ENCODE results near the gene CFAP119.

The CFAP119 gene

GRCh38 chr16:30756781-30757100, 5.1 kb downstream of the CFAP119 start:
- no peak for DNase-seq
- WGBS (ENCODE audit: extremely low coverage, insufficient coverage, low lambda C conversion rate): no CpG with 5 or more reads among the region's 13 CpGs
- H3K36me3 ChIP-seq (ENCODE audit: control insufficient read depth, insufficient read depth, low read length): peaks cover 10% of the 10 kb centered on the region

GRCh38 chr16:30755955-30756780, 5.7 kb downstream of the CFAP119 start:
- H4K8ac ChIP-seq (ENCODE audit: low read depth, low read length): no peak overlapping the region
- H3K4me1 ChIP-seq (ENCODE audit: control insufficient read depth, low read depth, low read length): no peaks in the 10 kb centered on the region
- no peaks in the 10 kb centered on the region for H3K27me3 ChIP-seq (ENCODE audit: insufficient read depth, low read length, poor library complexity)
- H2BK15ac ChIP-seq (replicated peaks; ENCODE audit: low read depth): no peak overlapping the region
- no peak overlapping the region for H2BK120ac ChIP-seq (ENCODE audit: low read depth, low read length)
- H2BK5ac ChIP-seq (ENCODE audit: low read length): no peak overlapping the region
- peaks cover 4% of the 10 kb centered on the region for H3K79me1 ChIP-seq (ENCODE audit: low read length)
- no peak for DNase-seq
- no peaks in the 10 kb centered on the region for H3K79me2 ChIP-seq (ENCODE audit: control insufficient read depth, insufficient read depth, low read length)
- WGBS (ENCODE audit: extremely low coverage, insufficient coverage, low lambda C conversion rate): no CpG with 5 or more reads among the region's 20 CpGs
- peaks cover 14% of the 10 kb centered on the region for H3K36me3 ChIP-seq (ENCODE audit: control insufficient read depth, insufficient read depth, low read length)
- H4K5ac ChIP-seq (ENCODE audit: low read length): no peak overlapping the region
- no peak overlapping the region for H3K27ac ChIP-seq (ENCODE audit: low read depth, low read length)
- no peak overlapping the region for H3K4me2 ChIP-seq (ENCODE audit: low read length)
- no peak overlapping the region for H2AK5ac ChIP-seq (ENCODE audit: low read length)
- no peak overlapping the region for H3K23ac ChIP-seq (ENCODE audit: low read length)
- no peak overlapping the region for H3K18ac ChIP-seq (ENCODE audit: low read length)
- H3K4me3 ChIP-seq (ENCODE audit: low read length): no peak overlapping the region
- no peak overlapping the region for H3K56ac ChIP-seq (ENCODE audit: low read length)
- no peak overlapping the region for H3K4ac ChIP-seq (ENCODE audit: low read depth, low read length)
- no peak overlapping the region for H3K9ac ChIP-seq (ENCODE audit: low read length)

More at GRCh38 chr16:30756781-30757100, 5.1 kb downstream of the CFAP119 start:
- no peak overlapping the region for H2BK120ac ChIP-seq (ENCODE audit: low read depth, low read length)
- no peak overlapping the region for H3K9ac ChIP-seq (ENCODE audit: low read length)
- H3K4ac ChIP-seq (ENCODE audit: low read depth, low read length): no peak overlapping the region
- no peak overlapping the region for H3K56ac ChIP-seq (ENCODE audit: low read length)
- no peak overlapping the region for H3K27ac ChIP-seq (ENCODE audit: low read depth, low read length)
- H2BK15ac ChIP-seq (replicated peaks; ENCODE audit: low read depth): no peak overlapping the region
- no peak overlapping the region for H3K4me3 ChIP-seq (ENCODE audit: low read length)
- H2AK5ac ChIP-seq (ENCODE audit: low read length): no peak overlapping the region
- no peak overlapping the region for H4K5ac ChIP-seq (ENCODE audit: low read length)
- no peaks in the 10 kb centered on the region for H3K79me2 ChIP-seq (ENCODE audit: control insufficient read depth, insufficient read depth, low read length)
- H3K4me1 ChIP-seq (ENCODE audit: control insufficient read depth, low read depth, low read length): no peaks in the 10 kb centered on the region
- no peaks in the 10 kb centered on the region for H3K79me1 ChIP-seq (ENCODE audit: low read length)
- H3K18ac ChIP-seq (ENCODE audit: low read length): no peak overlapping the region
- H3K4me2 ChIP-seq (ENCODE audit: low read length): no peak overlapping the region
- no peak overlapping the region for H2BK5ac ChIP-seq (ENCODE audit: low read length)
- no peak overlapping the region for H3K23ac ChIP-seq (ENCODE audit: low read length)
- no peak overlapping the region for H4K8ac ChIP-seq (ENCODE audit: low read depth, low read length)
- H3K27me3 ChIP-seq (ENCODE audit: insufficient read depth, low read length, poor library complexity): no peaks in the 10 kb centered on the region

GRCh38 chr16:30753596-30753995, 8.3 kb downstream of the CFAP119 start:
- no peak overlapping the region for H3K9ac ChIP-seq (ENCODE audit: low read length)
- no peak for DNase-seq
- no peak overlapping the region for H3K18ac ChIP-seq (ENCODE audit: low read length)
- H3K27me3 ChIP-seq (ENCODE audit: insufficient read depth, low read length, poor library complexity): no peaks in the 10 kb centered on the region
- peaks cover 20% of the 10 kb centered on the region for H3K79me2 ChIP-seq (ENCODE audit: control insufficient read depth, insufficient read depth, low read length)
- H3K4me2 ChIP-seq (ENCODE audit: low read length): no peak overlapping the region
- H2BK5ac ChIP-seq (ENCODE audit: low read length): no peak overlapping the region
- H3K4ac ChIP-seq (ENCODE audit: low read depth, low read length): no peak overlapping the region
- peaks cover 3% of the 10 kb centered on the region for H3K4me1 ChIP-seq (ENCODE audit: control insufficient read depth, low read depth, low read length)
- peaks cover 17% of the 10 kb centered on the region for H3K79me1 ChIP-seq (ENCODE audit: low read length)
- no peak overlapping the region for H4K5ac ChIP-seq (ENCODE audit: low read length)
- H2BK120ac ChIP-seq (ENCODE audit: low read depth, low read length): no peak overlapping the region
- H3K56ac ChIP-seq (ENCODE audit: low read length): no peak overlapping the region
- no peak overlapping the region for H2BK15ac ChIP-seq (replicated peaks; ENCODE audit: low read depth)
- H3K4me3 ChIP-seq (ENCODE audit: low read length): no peak overlapping the region
- H3K23ac ChIP-seq (ENCODE audit: low read length): no peak overlapping the region
- no CpG with 5 or more reads among the region's 4 CpGs for WGBS (ENCODE audit: extremely low coverage, insufficient coverage, low lambda C conversion rate)
- no peak overlapping the region for H4K8ac ChIP-seq (ENCODE audit: low read depth, low read length)
- no peak overlapping the region for H2AK5ac ChIP-seq (ENCODE audit: low read length)
- H3K27ac ChIP-seq (ENCODE audit: low read depth, low read length): peak overlapping the region; percentile 3
- H3K36me3 ChIP-seq (ENCODE audit: control insufficient read depth, insufficient read depth, low read length): peaks cover 14% of the 10 kb centered on the region

GRCh38 chr16:30750876-30751465, 10.9 kb downstream of the CFAP119 start:
- no CpG with 5 or more reads among the region's 20 CpGs for WGBS (ENCODE audit: extremely low coverage, insufficient coverage, low lambda C conversion rate)

GRCh38 chr16:30750201-30750600, 11.7 kb downstream of the CFAP119 start:
- no peak overlapping the region for H3K27ac ChIP-seq (ENCODE audit: low read depth, low read length)
- DNase-seq: no peak
- H3K18ac ChIP-seq (ENCODE audit: low read length): no peak overlapping the region
- H2AK5ac ChIP-seq (ENCODE audit: low read length): no peak overlapping the region
- H3K9ac ChIP-seq (ENCODE audit: low read length): no peak overlapping the region
- peaks cover 20% of the 10 kb centered on the region for H3K79me2 ChIP-seq (ENCODE audit: control insufficient read depth, insufficient read depth, low read length)
- H3K79me1 ChIP-seq (ENCODE audit: low read length): peaks cover 17% of the 10 kb centered on the region
- H3K36me3 ChIP-seq (ENCODE audit: control insufficient read depth, insufficient read depth, low read length): peaks cover 13% of the 10 kb centered on the region
- no peak overlapping the region for H3K4ac ChIP-seq (ENCODE audit: low read depth, low read length)
- H4K5ac ChIP-seq (ENCODE audit: low read length): no peak overlapping the region
- H3K4me2 ChIP-seq (ENCODE audit: low read length): no peak overlapping the region
- H2BK15ac ChIP-seq (replicated peaks; ENCODE audit: low read depth): no peak overlapping the region
- H2BK5ac ChIP-seq (ENCODE audit: low read length): no peak overlapping the region
- no peak overlapping the region for H2BK120ac ChIP-seq (ENCODE audit: low read depth, low read length)
- H3K23ac ChIP-seq (ENCODE audit: low read length): no peak overlapping the region
- H3K4me1 ChIP-seq (ENCODE audit: control insufficient read depth, low read depth, low read length): peaks cover 3% of the 10 kb centered on the region
- no peak overlapping the region for H3K56ac ChIP-seq (ENCODE audit: low read length)
- no peak overlapping the region for H3K4me3 ChIP-seq (ENCODE audit: low read length)
- no peak overlapping the region for H4K8ac ChIP-seq (ENCODE audit: low read depth, low read length)
- no peaks in the 10 kb centered on the region for H3K27me3 ChIP-seq (ENCODE audit: insufficient read depth, low read length, poor library complexity)
- no CpG with 5 or more reads among the region's 4 CpGs for WGBS (ENCODE audit: extremely low coverage, insufficient coverage, low lambda C conversion rate)

More at GRCh38 chr16:30750876-30751465, 10.9 kb downstream of the CFAP119 start:
- Histone ChIP-seq H3K23ac (ENCODE audit: low read length) (no peak overlapping the region), H3K79me2 (ENCODE audit: control insufficient read depth, insufficient read depth, low read length) (peaks cover 20% of the 10 kb centered on the region), H3K9ac (ENCODE audit: low read length) (no peak overlapping the region), H4K5ac (ENCODE audit: low read length) (no peak overlapping the region), H3K18ac (ENCODE audit: low read length) (no peak overlapping the region), H2BK15ac (replicated peaks; ENCODE audit: low read depth) (no peak overlapping the region), H4K8ac (ENCODE audit: low read depth, low read length) (no peak overlapping the region), H3K27ac (ENCODE audit: low read depth, low read length) (no peak overlapping the region), H3K4me2 (ENCODE audit: low read length) (no peak overlapping the region), H3K4me3 (ENCODE audit: low read length) (no peak overlapping the region), H3K36me3 (ENCODE audit: control insufficient read depth, insufficient read depth, low read length) (peaks cover 13% of the 10 kb centered on the region), H3K56ac (ENCODE audit: low read length) (no peak overlapping the region), H2AK5ac (ENCODE audit: low read length) (no peak overlapping the region), H3K4ac (ENCODE audit: low read depth, low read length) (no peak overlapping the region), H2BK5ac (ENCODE audit: low read length) (no peak overlapping the region), H2BK120ac (ENCODE audit: low read depth, low read length) (no peak overlapping the region), H3K4me1 (ENCODE audit: control insufficient read depth, low read depth, low read length) (peaks cover 3% of the 10 kb centered on the region), H3K79me1 (ENCODE audit: low read length) (peaks cover 17% of the 10 kb centered on the region), H3K27me3 (ENCODE audit: insufficient read depth, low read length, poor library complexity) (no peaks in the 10 kb centered on the region)
- no peak for DNase-seq
